B cell (primary cell): ENCODE data around the gene MAG.

Experiments used
- CTCF ChIP-seq: fragments of 200-600 bp; IDR thresholded peaks from one replicate; pipeline ENCODE4 v1.8.0; 2022; ENCODE audit warnings: antibody characterized with exemption, mild to moderate bottlenecking
- EZH2 ChIP-seq: IDR thresholded peaks from 2 replicates; pipeline ENCODE4 v1.6.1; 2012; ENCODE audit warnings: borderline replicate concordance, low read depth, mild to moderate bottlenecking, moderate library complexity, low read length; ENCODE audit not compliant: insufficient read depth, poor library complexity, severe bottlenecking

DNA sequence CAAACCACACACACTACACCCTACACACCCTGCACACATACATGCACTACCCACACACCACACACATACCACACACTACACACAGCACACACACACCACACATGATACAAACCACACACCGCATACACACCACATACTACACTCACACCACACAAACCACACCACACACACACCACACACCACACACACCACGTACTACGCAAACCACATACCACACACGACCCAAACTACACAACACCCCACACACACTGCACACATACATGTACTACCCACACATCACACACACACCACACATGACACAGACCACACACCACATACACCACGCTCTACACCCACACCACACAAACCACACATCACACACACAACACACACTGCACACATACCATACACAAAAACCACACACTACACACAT, 6.6 kb downstream of the MAG start:
- no peak for TF ChIP-seq CTCF
- no peak for TF ChIP-seq EZH2
